Activated CD4-positive, alpha-beta T cell treated with anti-CD3 and anti-CD28 coated beads, Interleukin-2, amount 10 ng/mL, durations not matched to agents 24 days and 14 days (primary cell): ENCODE results near the gene STAG1. TPM values are rescaled to one million over a fixed set of nuclear protein-coding genes. Genes with fewer than 3 reads are reported as not detected.

Experiments
- DNase-seq: peaks from one replicate; pipeline ENCODE4 v3.0.0; 2022
- H3K27ac Mint-ChIP-seq: one replicate; pipeline ENCODE4 v1.8.0; 2022; ENCODE audit warnings: mild to moderate bottlenecking, mixed read lengths
- H3K27me3 Mint-ChIP-seq: one replicate; pipeline ENCODE4 v1.8.0; 2022; ENCODE audit warnings: mixed read lengths
- H3K36me3 Mint-ChIP-seq: one replicate; pipeline ENCODE4 v1.8.0; 2022; ENCODE audit warnings: low read depth, mild to moderate bottlenecking, mixed read lengths
- H3K4me1 Mint-ChIP-seq: one replicate; pipeline ENCODE4 v1.8.0; 2021; ENCODE audit warnings: mixed read lengths
- H3K4me3 Mint-ChIP-seq: one replicate; pipeline ENCODE4 v1.8.0; 2022; ENCODE audit warnings: mild to moderate bottlenecking, moderate library complexity, mixed read lengths
- H3K9me3 Mint-ChIP-seq: one replicate; pipeline ENCODE4 v1.8.0; 2021; ENCODE audit warnings: mixed read lengths
- intact Hi-C: fragments of 100-400 bp; cut with micrococcal nuclease; formaldehyde crosslinking; loops from one replicate; pipeline ENCODE4 v1.15.1; 2023
- total RNA-seq: library from RNA; stranded (reverse); gene quantifications from 2 replicates; pipeline ENCODE4 v1.2.3, GENCODE V29; 2022

Gene STAG1
- total RNA-seq, 1 donor from 2014 or later = 46.2 TPM

- Mint-ChIP-seq H3K27me3 (no peaks in the 10 kb centered on the region), H3K36me3 (peaks cover 23% of the 10 kb centered on the region), H3K4me3 (no peak overlapping the region), H3K4me1 (no peaks in the 10 kb centered on the region), H3K9me3 (no peaks in the 10 kb centered on the region), H3K27ac (no peak overlapping the region)
- intact Hi-C loops = no loop called here
- DNase-seq = no peak
These were observed 315.1 kb downstream of the STAG1 start for GRCh38 chr3:136437043-136437442.

- Mint-ChIP-seq H3K4me1 (no peaks in the 10 kb centered on the region), H3K27ac (no peak overlapping the region), H3K9me3 (no peaks in the 10 kb centered on the region), H3K27me3 (no peaks in the 10 kb centered on the region), H3K4me3 (no peak overlapping the region), H3K36me3 (peaks cover 22% of the 10 kb centered on the region)
- intact Hi-C loops = no loop called here
- DNase-seq = no peak
These were observed 317.7 kb downstream of the STAG1 start for GRCh38 chr3:136434429-136434828.

DNA sequence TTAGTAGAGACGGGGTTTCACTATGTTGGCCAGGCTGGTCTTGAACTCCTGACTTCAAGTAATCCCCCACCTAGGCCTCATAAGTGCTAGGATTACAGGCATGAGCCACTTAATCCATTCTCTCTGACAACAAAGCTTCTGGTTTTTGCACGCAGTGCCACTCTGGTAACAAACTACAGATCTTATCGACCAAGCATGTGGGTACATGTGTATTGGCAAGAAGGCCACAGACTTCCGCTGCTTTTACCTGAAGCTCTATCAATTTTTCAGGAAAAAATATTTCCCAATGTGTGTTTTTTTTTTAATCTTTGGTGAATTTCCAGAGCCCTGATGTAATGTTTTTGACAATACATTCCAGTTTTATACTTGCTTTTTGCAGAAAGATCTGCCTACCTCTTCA, 319.5 kb downstream of the STAG1 start:
- H3K4me1 Mint-ChIP-seq = no peaks in the 10 kb centered on the region
- H3K27ac Mint-ChIP-seq = no peak overlapping the region
- intact Hi-C loops = no loop called here
- no peak for DNase-seq
- no peaks in the 10 kb centered on the region for H3K27me3 Mint-ChIP-seq
- peaks cover 22% of the 10 kb centered on the region for H3K36me3 Mint-ChIP-seq
- H3K9me3 Mint-ChIP-seq = no peaks in the 10 kb centered on the region
- H3K4me3 Mint-ChIP-seq = no peak overlapping the region

GRCh38 chr3:136428167-136428566, 324.0 kb downstream of the STAG1 start:
- H3K4me1 Mint-ChIP-seq = no peaks in the 10 kb centered on the region
- H3K4me3 Mint-ChIP-seq = no peak overlapping the region
- H3K36me3 Mint-ChIP-seq = peaks cover 18% of the 10 kb centered on the region
- no peak overlapping the region for H3K27ac Mint-ChIP-seq
- no peaks in the 10 kb centered on the region for H3K27me3 Mint-ChIP-seq
- no peak for DNase-seq
- intact Hi-C loops = no loop called here
- no peaks in the 10 kb centered on the region for H3K9me3 Mint-ChIP-seq

DNA sequence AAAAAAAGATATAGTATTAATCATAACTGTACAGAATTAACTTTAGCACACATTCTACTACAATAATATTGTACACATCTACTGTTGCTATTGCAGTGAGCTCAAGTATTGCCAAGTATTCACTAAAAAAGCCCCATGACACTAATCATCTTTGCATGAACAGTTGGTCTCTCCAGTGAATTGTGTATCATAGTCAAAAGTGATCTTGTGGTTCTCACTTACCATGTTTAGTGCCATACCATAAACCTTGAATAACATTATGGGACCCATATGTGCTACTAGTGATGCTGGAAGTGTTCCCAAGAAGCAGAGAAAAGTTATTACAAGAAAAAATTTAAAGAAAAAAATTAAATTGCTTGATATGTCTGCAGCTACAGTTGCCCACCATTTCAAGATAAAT, 324.9 kb downstream of the STAG1 start:
- Mint-ChIP-seq H3K4me3 (no peak overlapping the region), H3K27ac (no peak overlapping the region), H3K36me3 (peaks cover 12% of the 10 kb centered on the region), H3K9me3 (no peaks in the 10 kb centered on the region), H3K4me1 (no peaks in the 10 kb centered on the region), H3K27me3 (no peaks in the 10 kb centered on the region)
- intact Hi-C loops = no loop called here
- DNase-seq = no peak

DNA sequence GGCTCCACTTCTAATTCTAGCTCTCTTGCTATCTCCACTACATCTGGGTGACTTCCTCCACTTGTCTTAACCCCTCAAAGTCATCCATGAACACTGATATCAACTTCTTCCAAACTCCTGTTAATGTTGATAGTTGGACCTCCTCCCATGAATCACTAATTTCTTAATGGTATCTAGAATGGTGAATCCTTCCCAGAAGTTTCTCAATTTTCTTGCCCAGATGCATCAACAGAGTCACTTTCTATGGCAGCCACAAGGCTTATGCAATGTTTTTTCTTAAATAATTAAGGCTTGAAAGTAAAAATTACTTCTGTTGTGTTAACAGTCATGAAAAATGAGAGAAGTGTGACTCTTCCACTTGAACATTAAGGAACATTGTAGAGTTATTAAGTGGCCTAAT, 337.7 kb downstream of the STAG1 start:
- H3K4me1 Mint-ChIP-seq = no peaks in the 10 kb centered on the region
- no peak overlapping the region for H3K27ac Mint-ChIP-seq
- intact Hi-C loops = no loop called here

GRCh38 chr3:136412307-136412706, 339.9 kb downstream of the STAG1 start:
- Mint-ChIP-seq H3K27ac (no peak overlapping the region), H3K27me3 (no peaks in the 10 kb centered on the region), H3K9me3 (peaks cover 4% of the 10 kb centered on the region), H3K4me3 (no peak overlapping the region), H3K36me3 (peaks cover 27% of the 10 kb centered on the region), H3K4me1 (peaks cover 2% of the 10 kb centered on the region)
- intact Hi-C loops = no loop called here
- no peak for DNase-seq

More for the DNA sequence above, 337.7 kb downstream of the STAG1 start:
- H3K36me3 Mint-ChIP-seq = peaks cover 32% of the 10 kb centered on the region
- no peak for DNase-seq
- H3K9me3 Mint-ChIP-seq = peaks cover 4% of the 10 kb centered on the region
- H3K4me3 Mint-ChIP-seq = no peak overlapping the region
- no peaks in the 10 kb centered on the region for H3K27me3 Mint-ChIP-seq

GRCh38 chr3:136409549-136409948, 342.6 kb downstream of the STAG1 start:
- peaks cover 2% of the 10 kb centered on the region for H3K4me1 Mint-ChIP-seq
- no peaks in the 10 kb centered on the region for H3K9me3 Mint-ChIP-seq
- intact Hi-C loops = no loop called here
- no peak overlapping the region for H3K4me3 Mint-ChIP-seq
- H3K27ac Mint-ChIP-seq = no peak overlapping the region
- H3K36me3 Mint-ChIP-seq = peaks cover 17% of the 10 kb centered on the region
- H3K27me3 Mint-ChIP-seq = no peaks in the 10 kb centered on the region
- DNase-seq = no peak

DNA sequence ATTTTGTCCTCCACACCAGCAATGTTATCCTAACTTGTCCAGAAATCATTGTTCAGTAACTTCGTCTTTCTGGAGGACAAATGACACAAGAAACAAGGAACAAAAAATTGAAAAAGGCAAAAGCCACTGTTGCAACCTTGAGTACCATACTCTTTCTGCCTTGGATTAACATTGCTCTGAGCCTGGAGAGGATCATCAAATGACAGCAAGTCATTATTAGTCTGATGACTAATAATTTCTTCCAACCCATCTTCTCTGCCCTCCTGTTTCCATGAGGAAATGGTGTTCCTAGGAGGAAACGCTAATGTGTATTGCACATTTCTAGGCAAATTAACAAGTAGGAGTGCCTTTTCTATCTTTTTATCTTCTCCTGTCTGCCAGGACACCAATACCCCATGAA, 348.1 kb downstream of the STAG1 start:
- Mint-ChIP-seq H3K9me3 (no peaks in the 10 kb centered on the region), H3K4me3 (no peak overlapping the region), H3K36me3 (peaks cover 11% of the 10 kb centered on the region), H3K27me3 (no peaks in the 10 kb centered on the region), H3K4me1 (peaks cover 2% of the 10 kb centered on the region), H3K27ac (no peak overlapping the region)
- intact Hi-C loops = no loop called here
- DNase-seq = no peak

DNA sequence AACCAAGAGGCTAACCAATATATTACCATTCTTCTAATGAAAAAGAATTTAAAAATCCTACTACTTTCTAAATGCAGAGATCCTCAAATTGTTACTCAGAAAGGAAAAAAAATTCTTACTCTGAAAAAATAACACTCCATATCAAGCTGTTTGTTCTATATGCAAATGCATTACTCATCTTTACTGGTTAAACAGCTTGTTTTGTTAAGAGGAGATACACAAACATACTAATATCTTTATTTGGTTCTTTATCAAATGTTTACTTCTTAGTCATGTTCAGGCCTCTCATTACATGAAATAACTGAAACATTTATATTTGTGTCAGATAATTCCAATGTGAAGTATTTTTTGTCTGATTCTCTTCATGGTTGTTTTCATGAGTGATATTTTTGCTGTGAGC, 355.3 kb downstream of the STAG1 start:
- Mint-ChIP-seq H3K27ac (no peak overlapping the region), H3K4me1 (no peaks in the 10 kb centered on the region), H3K9me3 (no peaks in the 10 kb centered on the region), H3K36me3 (peaks cover 7% of the 10 kb centered on the region), H3K4me3 (no peak overlapping the region), H3K27me3 (no peaks in the 10 kb centered on the region)
- intact Hi-C loops = no loop called here
- DNase-seq = no peak

DNA sequence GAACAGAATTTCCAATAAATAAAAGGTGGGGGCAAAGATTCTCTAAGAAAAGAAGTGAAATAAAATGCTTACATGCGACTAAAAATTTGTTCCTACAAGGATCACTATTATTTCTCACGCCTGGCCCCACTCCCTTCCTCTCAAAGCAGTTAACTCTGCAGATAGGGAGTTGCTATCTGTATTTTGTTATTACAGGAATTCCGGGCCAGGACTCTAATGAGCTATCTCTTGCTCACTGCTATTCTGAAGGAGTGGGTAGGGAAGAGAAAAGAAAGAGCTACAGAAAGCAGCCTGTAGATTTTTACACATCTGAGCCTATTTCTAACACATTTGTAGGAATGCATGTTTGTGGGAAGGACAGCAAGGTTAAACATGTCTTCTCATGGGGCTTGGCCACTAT, 361.6 kb downstream of the STAG1 start:
- no peaks in the 10 kb centered on the region for H3K4me1 Mint-ChIP-seq
- no peaks in the 10 kb centered on the region for H3K27me3 Mint-ChIP-seq
- DNase-seq = no peak

GRCh38 chr3:136387031-136387430, 365.1 kb downstream of the STAG1 start:
- no peak for DNase-seq
- intact Hi-C loops = no loop called here
- Mint-ChIP-seq H3K4me3 (no peak overlapping the region), H3K27ac (no peak overlapping the region), H3K4me1 (peaks cover 5% of the 10 kb centered on the region), H3K9me3 (no peaks in the 10 kb centered on the region), H3K36me3 (peaks cover 5% of the 10 kb centered on the region), H3K27me3 (no peaks in the 10 kb centered on the region)

More for the DNA sequence above, 361.6 kb downstream of the STAG1 start:
- H3K4me3 Mint-ChIP-seq = no peak overlapping the region
- H3K36me3 Mint-ChIP-seq = peaks cover 5% of the 10 kb centered on the region
- intact Hi-C loops = loop anchor here (2.0 kb wide), 1 partner anchor 316 kb away; no protein-coding TSS in a partner anchor
- no peaks in the 10 kb centered on the region for H3K9me3 Mint-ChIP-seq
- no peak overlapping the region for H3K27ac Mint-ChIP-seq

DNA sequence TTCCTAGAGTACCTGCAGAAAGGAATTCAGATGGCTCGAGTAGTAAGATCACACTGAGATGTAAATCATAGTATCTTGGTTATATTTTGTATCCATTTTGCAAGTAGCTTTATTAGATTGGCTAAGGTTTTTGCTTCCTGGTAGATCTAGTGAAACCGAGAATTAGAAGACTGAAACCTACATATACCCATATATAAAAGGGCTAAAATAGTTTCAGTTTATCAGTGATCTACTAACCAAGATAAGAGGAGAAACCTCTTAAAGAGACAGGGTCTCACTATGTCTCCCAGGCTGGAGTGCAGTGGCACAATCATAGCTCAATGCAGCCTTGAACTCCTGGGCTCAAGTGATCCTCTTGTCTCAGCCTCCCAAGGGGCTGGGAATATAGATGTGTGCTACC, 366.7 kb downstream of the STAG1 start:
- Mint-ChIP-seq H3K27me3 (no peaks in the 10 kb centered on the region), H3K4me1 (peaks cover 5% of the 10 kb centered on the region), H3K4me3 (no peak overlapping the region), H3K27ac (no peak overlapping the region), H3K9me3 (no peaks in the 10 kb centered on the region), H3K36me3 (peaks cover 5% of the 10 kb centered on the region)
- intact Hi-C loops = no loop called here
- no peak for DNase-seq

DNA sequence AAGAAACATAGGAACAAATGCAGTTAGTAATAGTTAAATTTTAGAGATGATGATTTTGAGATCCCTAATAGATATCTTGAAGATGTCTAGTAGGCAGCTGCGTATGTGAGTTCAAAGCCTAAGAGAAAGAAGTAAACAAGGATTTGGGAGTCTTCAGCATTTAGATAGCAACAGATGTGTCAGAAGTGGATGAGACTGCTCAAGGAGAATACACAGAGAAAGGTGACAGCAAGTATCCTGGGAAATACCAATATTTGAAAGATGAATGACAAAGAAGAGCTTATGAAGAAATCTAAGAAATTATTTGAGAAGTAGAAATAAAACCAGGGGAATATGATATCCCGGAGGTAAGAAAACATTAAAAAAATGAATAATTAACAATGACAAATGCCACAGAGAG, 371.1 kb downstream of the STAG1 start:
- Mint-ChIP-seq H3K27me3 (no peaks in the 10 kb centered on the region), H3K27ac (no peak overlapping the region), H3K9me3 (no peaks in the 10 kb centered on the region), H3K4me3 (no peak overlapping the region), H3K36me3 (peaks cover 8% of the 10 kb centered on the region), H3K4me1 (peaks cover 5% of the 10 kb centered on the region)
- intact Hi-C loops = no loop called here
- no peak for DNase-seq

DNA sequence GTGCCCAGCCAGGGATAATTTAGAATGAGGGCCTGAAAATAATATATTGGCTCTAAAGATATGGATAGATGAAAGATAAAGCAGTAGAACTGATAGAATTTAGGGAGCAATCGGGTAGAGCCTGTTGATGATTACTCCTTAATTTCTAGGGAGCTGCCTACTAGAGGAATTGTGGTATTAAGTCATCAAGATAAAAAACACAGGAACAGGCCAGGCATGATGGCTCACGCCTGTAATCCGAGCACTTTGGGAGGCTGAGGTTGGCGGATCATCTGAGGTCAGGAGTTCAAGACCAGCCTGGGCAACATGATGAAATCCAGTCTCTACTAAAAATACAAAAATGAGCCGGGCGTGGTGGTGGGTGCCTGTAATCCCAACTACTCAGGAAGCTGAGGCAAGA, 371.6 kb downstream of the STAG1 start:
- H3K27me3 Mint-ChIP-seq = no peaks in the 10 kb centered on the region
- no peak overlapping the region for H3K4me3 Mint-ChIP-seq
- no peak overlapping the region for H3K27ac Mint-ChIP-seq
- H3K4me1 Mint-ChIP-seq = peaks cover 5% of the 10 kb centered on the region
- no peak for DNase-seq
- intact Hi-C loops = no loop called here
- H3K36me3 Mint-ChIP-seq = peaks cover 8% of the 10 kb centered on the region
- H3K9me3 Mint-ChIP-seq = no peaks in the 10 kb centered on the region
